Measurements from ENCODE around the gene GOSR1. TPM values are rescaled to one million over a fixed set of nuclear protein-coding genes. Genes with fewer than 3 reads are reported as not detected.
"Not testable (repeated sequence)": the region's sequence is repeated elsewhere in the genome, so short reads cannot be mapped to it uniquely, and the experiment has no call there.

Gene GOSR1
- total and polyA plus RNA-seq, 8 donors = 11.7 to 30.1 (median 24.7) TPM

GRCh38 chr17:30458371-30458770, 18.8 kb upstream of the GOSR1 start:
- intact Hi-C loops (cut with DNase I) = no loop called here
- FAIRE-seq (no peak), ATAC-seq (no peak), DNase-seq (no peak)
- no peak for TF ChIP-seq CTCF (IDR thresholded peaks at IDR 0.05)
- no peaks in the 10 kb centered on the region for H3K27me3 ChIP-seq
- no peak overlapping the region for H3K27ac ChIP-seq
- H3K9me3 ChIP-seq = no peaks in the 10 kb centered on the region
- H3K36me3 ChIP-seq = peaks cover 0 to 29% (median 7%) of the 10 kb centered on the region in 3 donors
- no peak overlapping the region for H3K4me3 ChIP-seq
- H3K4me1 ChIP-seq = no peaks in the 10 kb centered on the region
- 94 to 95% methylated on average over 6 of the region's 6 CpGs for WGBS, 2 donors

GRCh38 chr17:30458797-30459413, 18.3 kb upstream of the GOSR1 start:
- FAIRE-seq; DNase-seq; H3K4me3 ChIP-seq; H3K27ac ChIP-seq; H3K4me1 ChIP-seq; intact Hi-C loops (cut with DNase I); H3K27me3 ChIP-seq; ATAC-seq; H3K9me3 ChIP-seq: not testable (repeated sequence)
- peaks cover 0 to 29% (median 7%) of the 10 kb centered on the region in 3 donors for H3K36me3 ChIP-seq
- 94% methylated on average over 5 of the region's 5 CpGs for WGBS, 2 donors

GRCh38 chr17:30468465-30468864, 8.7 kb upstream of the GOSR1 start:
- H3K27ac ChIP-seq = no peak overlapping the region
- H3K4me1 ChIP-seq = no peaks in the 10 kb centered on the region
- H3K36me3 ChIP-seq = peaks cover 0 to 5% (median 0%) of the 10 kb centered on the region in 3 donors
- TF ChIP-seq CTCF (IDR thresholded peaks at IDR 0.05) = no peak
- no peaks in the 10 kb centered on the region for H3K27me3 ChIP-seq
- 97 to 98% methylated on average over 2 of the region's 2 CpGs for WGBS, 2 donors
- intact Hi-C loops (cut with DNase I) = no loop called here
- H3K4me3 ChIP-seq = no peak overlapping the region
- no peaks in the 10 kb centered on the region for H3K9me3 ChIP-seq
- ATAC-seq (no peak), DNase-seq (no peak), FAIRE-seq (no peak)

- Histone ChIP-seq H3K4me3 (no peak overlapping the region), H3K36me3 (no peaks in the 10 kb centered on the region), H3K27me3 (no peaks in the 10 kb centered on the region), H3K9me3 (no peaks in the 10 kb centered on the region), H3K27ac (no peak overlapping the region), H3K4me1 (no peaks in the 10 kb centered on the region)
- intact Hi-C loops (cut with DNase I) = no loop called here
- no peak for DNase-seq
- no peak for FAIRE-seq
- no peak for TF ChIP-seq CTCF (IDR thresholded peaks at IDR 0.05)
- ATAC-seq = no peak
- 50 to 60% methylated on average over 10 of the region's 10 CpGs for WGBS, 2 donors
These were observed 4.8 kb upstream of the GOSR1 start for GRCh38 chr17:30472238-30472890.

GRCh38 chr17:30475206-30475605, 2.0 kb upstream of the GOSR1 start:
- DNase-seq = no peak
- intact Hi-C loops (cut with DNase I) = no loop called here
- FAIRE-seq = no peak

More at GRCh38 chr17:30475206-30475605, 2.0 kb upstream of the GOSR1 start:
- no peaks in the 10 kb centered on the region for H3K9me3 ChIP-seq
- WGBS, 2 donors = 81 to 92% methylated on average over 2 of the region's 2 CpGs
- no peak for ATAC-seq
- H3K4me3 ChIP-seq = no peak overlapping the region
- peaks cover 0 to under 1% (median 0%) of the 10 kb centered on the region in 3 donors for H3K36me3 ChIP-seq
- no peaks in the 10 kb centered on the region for H3K27me3 ChIP-seq
- H3K27ac ChIP-seq = no peak overlapping the region
- peaks cover 0 to 10% (median 8%) of the 10 kb centered on the region in 3 donors for H3K4me1 ChIP-seq
- no peak for TF ChIP-seq CTCF (IDR thresholded peaks at IDR 0.05)

Data from pancreas (tissue), 10 donors.